Upper lobe of left lung (tissue), 6 donors: ENCODE results near the gene DENND5A. TPM values are rescaled to one million over a fixed set of nuclear protein-coding genes. Genes with fewer than 3 reads are reported as not detected.
A peak's percentile ranks its signal among the peaks of the same experiment; 100 is the strongest.

Experiments used
- ATAC-seq, 2 donors: fragments of 200-7000 bp; cut with Tn5 transposase; one replicate each; pipeline ENCODE4 v1.9.1; 2022; ENCODE audit warnings: mild to moderate bottlenecking in 2 of 2, moderate library complexity in 2 of 2; ENCODE audit not compliant: low FRiP score in 2 of 2
- DNase-seq, 2 donors: peaks; one replicate each; pipeline ENCODE4 v3.0.0-alpha.2; 2019 to 2020
- H3K27ac ChIP-seq, 4 donors: fragments of 200-600 bp; sonication (generic); one replicate each; pipeline ENCODE4 v1.5.1; 2016 to 2019
- H3K27me3 ChIP-seq, 4 donors: fragments of 200-600 bp; sonication (generic); one replicate each; pipeline ENCODE4 v1.5.1; 2017 to 2019
- H3K36me3 ChIP-seq, 4 donors: fragments of 200-600 bp; sonication (generic); one replicate each; pipeline ENCODE4 v1.5.1; 2016 to 2019
- H3K4me1 ChIP-seq, 4 donors: fragments of 200-600 bp; sonication (generic); one replicate each; pipeline ENCODE4 v1.5.1; 2018 to 2019
- H3K4me3 ChIP-seq, 4 donors: fragments of 200-600 bp; sonication (generic); one replicate each; pipeline ENCODE4 v1.5.1; 2017 to 2019; ENCODE audit warnings: mild to moderate bottlenecking in 2 of 4, moderate library complexity in 1 of 4
- H3K9me3 ChIP-seq, 4 donors: fragments of 200-600 bp; sonication (generic); one replicate each; pipeline ENCODE4 v1.5.1; 2018 to 2019
- EP300 ChIP-seq, 4 donors: sonication (generic); formaldehyde crosslinking; IDR thresholded peaks; one replicate each; pipeline ENCODE4 v1.5.1; 2017; ENCODE audit warnings: antibody characterized with exemption in 4 of 4, control low read depth in 2 of 4
- POLR2A ChIP-seq, 4 donors: fragments of 450-650 bp; IDR thresholded peaks; one replicate each; pipeline ENCODE4 v1.5.1; 2016 to 2017; ENCODE audit warnings: antibody characterized with exemption in 4 of 4, mild to moderate bottlenecking in 2 of 4
- POLR2AphosphoS5 ChIP-seq, 2 donors: sonication (generic); formaldehyde crosslinking; IDR thresholded peaks; one replicate each; pipeline ENCODE4 v1.5.1; 2017; ENCODE audit warnings: antibody characterized with exemption in 2 of 2
- WGBS, 2 donors: methylation state at CpG; one replicate each; pipeline ENCODE4 v1.1.5; 2017 to 2018; 5-methylcytosine and 5-hydroxymethylcytosine counted together
- total RNA-seq, 6 donors: library from RNA; depleted of rRNA in 4 of 6; stranded (reverse); fragments of >200 nt in 4 of 6; gene quantifications; one replicate each; pipeline versions ENCODE4 v1.1.0 to v1.2.1, GENCODE V29; 2016 to 2021
- TF ChIP-seq, protein P1 (sequence below), 6 experiments: fragments of 450-650 bp in 4 of 6; fragments of 200-600 bp in 2 of 6; sonication (generic) in 2 of 6; IDR thresholded peaks; one replicate each; pipeline ENCODE4 v1.5.1; 2016 to 2019; ENCODE audit warnings: antibody characterized with exemption in 6 of 6
- donor health status: DM: no; HTN: no; CAD: no; lungs with moderate emphysema.
- donor health status: DM: no; HTN: yes; CAD: no; lungs with severe emphysema.

The DENND5A gene
- total RNA-seq, 6 donors from 2014 or later = 84.4 to 159 (median 98.8) TPM

DNA sequence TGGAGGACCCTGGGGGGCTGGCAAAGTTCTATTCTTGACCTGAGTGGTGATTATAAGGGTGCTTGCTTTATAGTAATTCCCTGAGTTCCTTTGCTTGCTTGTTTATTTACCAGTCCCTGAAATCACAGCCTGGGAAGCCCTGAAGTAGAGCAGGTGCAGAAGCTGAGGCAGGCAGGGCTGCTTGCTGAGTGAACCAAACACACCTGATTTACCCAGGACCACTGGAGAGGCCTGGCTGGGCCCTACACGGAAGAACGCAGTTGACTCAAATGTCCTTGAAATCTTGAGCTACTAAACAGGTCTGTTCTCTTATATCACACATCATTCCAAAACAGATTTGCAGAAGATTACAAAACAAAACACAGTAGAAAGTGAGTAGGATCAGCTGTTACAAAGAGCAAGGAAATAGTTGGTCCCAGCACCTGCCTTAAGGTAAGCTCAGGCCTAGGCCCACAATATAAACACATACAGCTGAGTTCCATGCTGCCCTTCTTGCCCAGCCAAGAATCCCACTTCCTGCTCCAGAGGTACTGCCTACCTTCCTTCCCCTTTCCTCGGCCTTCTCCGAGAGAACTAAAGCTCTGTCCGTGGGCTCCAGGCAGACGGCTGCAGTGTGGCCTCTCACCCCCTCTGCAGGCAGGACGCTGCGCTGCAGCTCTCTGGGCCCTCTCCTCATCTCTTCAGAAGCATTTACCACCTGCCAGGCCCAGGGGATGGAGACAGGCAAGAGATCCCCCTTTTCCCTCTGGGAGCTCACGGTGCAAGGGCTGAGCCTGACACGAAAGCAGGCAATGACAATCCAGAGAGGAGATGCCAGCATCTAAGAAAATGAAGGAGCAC, 127.6 kb downstream of the DENND5A start:
- peak overlapping the region; percentile 48 to 57 (median 53) for H3K27ac ChIP-seq
- TF ChIP-seq POLR2AphosphoS5 (IDR thresholded peaks at IDR 0.05) = no peak
- TF ChIP-seq, protein P1, sequence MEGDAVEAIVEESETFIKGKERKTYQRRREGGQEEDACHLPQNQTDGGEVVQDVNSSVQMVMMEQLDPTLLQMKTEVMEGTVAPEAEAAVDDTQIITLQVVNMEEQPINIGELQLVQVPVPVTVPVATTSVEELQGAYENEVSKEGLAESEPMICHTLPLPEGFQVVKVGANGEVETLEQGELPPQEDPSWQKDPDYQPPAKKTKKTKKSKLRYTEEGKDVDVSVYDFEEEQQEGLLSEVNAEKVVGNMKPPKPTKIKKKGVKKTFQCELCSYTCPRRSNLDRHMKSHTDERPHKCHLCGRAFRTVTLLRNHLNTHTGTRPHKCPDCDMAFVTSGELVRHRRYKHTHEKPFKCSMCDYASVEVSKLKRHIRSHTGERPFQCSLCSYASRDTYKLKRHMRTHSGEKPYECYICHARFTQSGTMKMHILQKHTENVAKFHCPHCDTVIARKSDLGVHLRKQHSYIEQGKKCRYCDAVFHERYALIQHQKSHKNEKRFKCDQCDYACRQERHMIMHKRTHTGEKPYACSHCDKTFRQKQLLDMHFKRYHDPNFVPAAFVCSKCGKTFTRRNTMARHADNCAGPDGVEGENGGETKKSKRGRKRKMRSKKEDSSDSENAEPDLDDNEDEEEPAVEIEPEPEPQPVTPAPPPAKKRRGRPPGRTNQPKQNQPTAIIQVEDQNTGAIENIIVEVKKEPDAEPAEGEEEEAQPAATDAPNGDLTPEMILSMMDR (IDR thresholded peaks at IDR 0.05) = peak; percentile 89 to 96 (median 94)
- no peak overlapping the region for H3K4me3 ChIP-seq
- no peaks in the 10 kb centered on the region for H3K27me3 ChIP-seq
- no peaks in the 10 kb centered on the region for H3K9me3 ChIP-seq
- peaks cover 23 to 33% (median 27%) of the 10 kb centered on the region in 4 donors for H3K4me1 ChIP-seq
- WGBS, 2 donors = 14 to 22% methylated on average over 10 of the region's 10 CpGs
- peaks cover 4 to 41% (median 25%) of the 10 kb centered on the region in 4 donors for H3K36me3 ChIP-seq
- ATAC-seq (peak; percentile 95 to 96), DNase-seq (peak; percentile 78 to 93)

DNA sequence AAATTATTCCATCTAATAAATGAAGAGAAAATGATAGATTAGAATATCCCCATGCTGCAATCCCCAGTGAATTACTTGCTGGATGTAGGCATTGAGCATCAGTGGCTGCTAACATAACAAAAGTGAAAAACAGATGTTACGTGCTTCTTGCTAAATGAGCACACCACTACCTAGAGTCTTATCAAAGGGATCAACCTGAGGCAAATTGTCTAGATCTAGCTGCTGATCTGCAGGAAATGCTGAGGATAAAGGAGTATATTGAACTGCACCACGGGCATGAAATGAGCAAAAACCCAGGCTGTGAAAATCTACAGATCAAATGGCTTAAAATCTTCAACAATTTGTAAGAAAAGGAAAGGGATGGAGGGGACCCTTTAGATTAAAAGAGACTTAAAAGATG, 128.4 kb downstream of the DENND5A start:
- Histone ChIP-seq H3K9me3 (no peaks in the 10 kb centered on the region), H3K27ac (peak overlapping the region in 3 of 4 donors; percentile 42 to 55 (median 48)), H3K4me1 (peaks cover 23 to 33% (median 27%) of the 10 kb centered on the region in 4 donors), H3K4me3 (no peak overlapping the region), H3K36me3 (peaks cover 3 to 33% (median 19%) of the 10 kb centered on the region in 4 donors), H3K27me3 (no peaks in the 10 kb centered on the region)
- WGBS, 2 donors = 91 to 92% methylated on average over 2 of the region's 2 CpGs
- ATAC-seq (no peak), DNase-seq (no peak)
- TF ChIP-seq, protein P1 (IDR thresholded peaks at IDR 0.05) = no peak
- TF ChIP-seq POLR2AphosphoS5 (IDR thresholded peaks at IDR 0.05) = no peak

DNA sequence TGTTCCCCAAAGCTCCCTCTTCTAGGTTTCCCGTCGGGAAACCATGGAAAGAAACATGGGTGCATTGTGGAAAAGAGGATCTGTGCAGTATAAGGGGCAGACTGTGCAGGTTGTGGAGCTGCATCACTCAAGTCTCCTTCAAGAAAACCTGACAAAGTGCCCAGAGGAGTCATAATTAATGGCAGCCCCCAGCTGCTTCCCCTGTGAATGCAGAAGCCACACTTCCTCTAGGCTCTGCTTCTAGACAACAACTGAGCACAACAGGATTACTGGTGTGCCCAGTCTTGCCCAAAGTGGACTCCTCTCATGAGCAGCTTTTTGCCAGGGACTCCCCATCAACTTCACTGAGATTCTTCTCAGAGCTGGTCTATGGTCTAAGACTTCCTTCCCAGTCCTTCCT, 131.2 kb downstream of the DENND5A start:
- H3K27ac ChIP-seq = no peak overlapping the region
- DNase-seq = no peak
- no peak for ATAC-seq
- H3K4me3 ChIP-seq = no peak overlapping the region
- H3K9me3 ChIP-seq = no peaks in the 10 kb centered on the region
- 90 to 100% methylated on average over 2 of the region's 2 CpGs for WGBS, 2 donors
- no peak for TF ChIP-seq POLR2AphosphoS5 (IDR thresholded peaks at IDR 0.05)
- H3K27me3 ChIP-seq = no peaks in the 10 kb centered on the region
- H3K4me1 ChIP-seq = peaks cover 12 to 19% (median 19%) of the 10 kb centered on the region in 4 donors
- H3K36me3 ChIP-seq = peaks cover 0 to 5% (median 0%) of the 10 kb centered on the region in 4 donors

DNA sequence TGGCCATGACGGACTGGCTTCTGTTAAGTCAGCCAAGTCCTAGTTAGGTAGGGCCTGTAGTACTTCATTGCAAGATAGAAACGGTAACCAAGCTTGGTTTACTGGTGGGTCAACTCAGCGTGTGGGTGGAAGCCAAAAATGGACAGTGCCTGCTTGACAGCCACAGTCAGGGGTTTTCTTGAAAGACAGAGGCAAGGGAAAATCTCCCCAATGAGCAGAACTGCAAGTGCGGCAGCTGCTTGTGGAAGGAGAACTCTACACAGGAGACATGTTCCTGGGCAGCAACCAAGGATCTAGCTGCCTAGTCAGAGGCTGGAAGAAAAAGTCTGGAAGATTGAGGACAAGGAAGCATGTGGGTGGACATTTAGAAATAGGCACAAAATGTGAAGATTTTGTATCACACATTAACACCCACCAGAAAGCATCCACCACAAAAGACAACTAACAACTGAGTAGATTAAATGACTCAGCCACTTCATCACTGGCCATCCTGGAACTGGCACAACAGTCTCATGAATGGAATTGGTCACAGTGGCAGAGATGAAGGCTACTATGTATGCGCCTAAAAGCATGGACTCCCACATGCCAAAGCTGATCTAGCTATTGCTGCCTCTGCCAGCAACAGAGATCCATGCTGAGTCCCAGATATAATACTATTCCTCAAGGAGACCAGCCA, 132.8 kb downstream of the DENND5A start:
- ATAC-seq (no peak), DNase-seq (no peak)
- H3K36me3 ChIP-seq = no peaks in the 10 kb centered on the region
- 94 to 95% methylated on average over 5 of the region's 5 CpGs for WGBS, 2 donors
- no peak overlapping the region for H3K27ac ChIP-seq
- peaks cover 0 to 4% (median 3%) of the 10 kb centered on the region in 4 donors for H3K4me1 ChIP-seq
- H3K9me3 ChIP-seq = no peaks in the 10 kb centered on the region
- H3K27me3 ChIP-seq = no peaks in the 10 kb centered on the region
- TF ChIP-seq POLR2AphosphoS5 (IDR thresholded peaks at IDR 0.05) (no peak), EP300 (IDR thresholded peaks at IDR 0.05) (no peak), POLR2A (IDR thresholded peaks at IDR 0.05) (no peak)
- TF ChIP-seq, protein P1 (IDR thresholded peaks at IDR 0.05) = no peak
- H3K4me3 ChIP-seq = no peak overlapping the region

DNA sequence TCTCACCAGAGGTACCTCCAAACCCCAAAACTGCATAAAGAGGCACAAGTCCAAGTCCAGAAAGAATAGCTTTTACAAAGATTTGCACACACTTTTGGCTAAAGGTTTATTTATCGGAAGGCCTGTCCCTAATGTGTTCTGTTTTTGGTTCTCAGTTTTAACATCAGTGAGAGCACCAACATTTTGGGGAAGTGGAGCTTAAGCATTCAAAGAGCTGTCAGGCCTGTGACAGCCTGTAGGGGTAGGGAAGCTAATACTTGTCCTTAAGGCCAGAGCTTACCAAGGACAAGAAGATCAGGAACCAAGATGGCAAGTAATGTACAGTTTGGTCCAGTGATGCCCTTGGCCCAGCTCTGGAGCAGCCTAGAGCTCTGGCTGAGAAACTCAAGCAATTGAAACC, 134.9 kb downstream of the DENND5A start:
- 82 to 87% methylated on average over 1 of the region's 1 CpG for WGBS, 2 donors
- TF ChIP-seq POLR2AphosphoS5 (IDR thresholded peaks at IDR 0.05) (no peak), EP300 (IDR thresholded peaks at IDR 0.05) (no peak), POLR2A (IDR thresholded peaks at IDR 0.05) (no peak)
- TF ChIP-seq, protein P1 (IDR thresholded peaks at IDR 0.05) = peak in 1 of 6 experiments; percentile 11
- DNase-seq = no peak
- no peak overlapping the region for H3K27ac ChIP-seq
- no peaks in the 10 kb centered on the region for H3K27me3 ChIP-seq
- H3K9me3 ChIP-seq = no peaks in the 10 kb centered on the region
- ATAC-seq = peak in 1 of 2 donors; percentile 41
- no peaks in the 10 kb centered on the region for H3K36me3 ChIP-seq
- H3K4me1 ChIP-seq = peaks cover 0 to 7% (median 4%) of the 10 kb centered on the region in 4 donors
- no peak overlapping the region for H3K4me3 ChIP-seq
